H1 (cell line): Measurements from ENCODE around the gene CHN2. TPM values are rescaled to one million over a fixed set of nuclear protein-coding genes. Genes with fewer than 3 reads are reported as not detected.

ENCODE experiments used
- CTCF ChIA-PET: fragments of 300-600 bp; sonication (Branson Sonifier 250); formaldehyde crosslinking; loops from one replicate; lab custom pipeline; 2021; ENCODE audit not compliant: partially characterized antibody; lab: Charles Lee
- POLR2A ChIA-PET: fragments of 300-600 bp; sonication (Branson Sonifier 250); formaldehyde crosslinking; loops from one replicate; lab custom pipeline; 2021; ENCODE audit warnings: inconsistent platforms; ENCODE audit not compliant: partially characterized antibody; lab: Charles Lee
- DNase-seq, 2 experiments: peaks; one replicate each; pipeline versions ENCODE4 v3.0.0 to v3.0.0-alpha.2; 2010 to 2022; ENCODE audit warnings: low spot score in 2 of 2, low read depth in 1 of 2, mixed read lengths in 1 of 2
- FAIRE-seq: peaks from 2 replicates; lab custom pipeline; 2011; peaks lifted over from hg19 to GRCh38; lab: Jason Lieb, UNC
- H2AFZ ChIP-seq: 2 replicates; pipeline ENCODE4 v1.8.1; 2012; ENCODE audit warnings: low read length, inconsistent platforms
- H2AK5ac ChIP-seq: 2 replicates; pipeline ENCODE4 v1.6.1; 2013; ENCODE audit warnings: low read depth, low read length
- H2BK120ac ChIP-seq: replicated peaks from 2 replicates; pipeline ENCODE3; 2013; ENCODE audit warnings: low read depth, low read length, inconsistent platforms
- H2BK12ac ChIP-seq: 2 replicates; pipeline ENCODE4 v1.6.1; 2013; ENCODE audit warnings: low read depth, low read length
- H2BK15ac ChIP-seq: 2 replicates; pipeline ENCODE4 v1.6.1; 2013; ENCODE audit warnings: low read length
- H2BK20ac ChIP-seq: 2 replicates; pipeline ENCODE4 v1.6.1; 2013; ENCODE audit warnings: low read length
- H2BK5ac ChIP-seq: 2 replicates; pipeline ENCODE4 v1.6.1; 2013; ENCODE audit warnings: low read depth, low read length
- H3K14ac ChIP-seq: 2 replicates; pipeline ENCODE4 v1.6.1; 2013; ENCODE audit warnings: inconsistent platforms; ENCODE audit not compliant: insufficient read length
- H3K18ac ChIP-seq: 2 replicates; pipeline ENCODE4 v1.6.1; 2013; ENCODE audit warnings: low read length; ENCODE audit errors: extremely low read depth
- H3K23ac ChIP-seq: 2 replicates; pipeline ENCODE4 v1.6.1; 2013; ENCODE audit warnings: inconsistent platforms; ENCODE audit not compliant: insufficient read length
- H3K23me2 ChIP-seq: 2 replicates; pipeline ENCODE4 v1.6.1; 2013; ENCODE audit warnings: low read depth, low read length
- H3K27ac ChIP-seq: 2 replicates; pipeline ENCODE4 v1.6.1; 2011; ENCODE audit warnings: low read depth, low read length, inconsistent platforms
- H3K27me3 ChIP-seq, 4 experiments: replicated peaks in 1 of 4; 1 replicate in 1 of 4; 2 replicates in 3 of 4; pipeline versions ENCODE4 v1.6.1 to v1.8.1; 2011 to 2013; ENCODE audit warnings: low read length in 3 of 4, mild to moderate bottlenecking in 3 of 4, inconsistent platforms in 2 of 4, mixed read lengths in 2 of 4, moderate library complexity in 1 of 4; ENCODE audit not compliant: control insufficient read depth in 3 of 4, insufficient read depth in 3 of 4; ENCODE audit errors: extremely low read depth in 1 of 4
- H3K36me3 ChIP-seq, 4 experiments: 2 replicates each; pipeline versions ENCODE4 v1.6.1 to v1.8.1; 2011 to 2013; ENCODE audit warnings: mild to moderate bottlenecking in 4 of 4, low read length in 3 of 4, moderate library complexity in 2 of 4, control low read depth in 1 of 4, inconsistent platforms in 1 of 4; ENCODE audit not compliant: insufficient read depth in 4 of 4, control insufficient read depth in 2 of 4
- H3K4ac ChIP-seq: replicated peaks from 2 replicates; pipeline ENCODE3; 2013; ENCODE audit warnings: low read length, low read depth, mixed read lengths, inconsistent platforms; ENCODE audit not compliant: insufficient read length
- H3K4me1 ChIP-seq, 4 experiments: replicated peaks in 1 of 4; 1 replicate in 1 of 4; 2 replicates in 3 of 4; pipeline versions ENCODE4 v1.6.1 to v1.8.1; 2011 to 2013; ENCODE audit warnings: low read length in 3 of 4, inconsistent platforms in 2 of 4, mixed read lengths in 1 of 4; ENCODE audit not compliant: insufficient read depth in 4 of 4, control insufficient read depth in 3 of 4
- H3K4me2 ChIP-seq, 2 experiments: 2 replicates each; pipeline versions ENCODE4 v1.6.1 to v1.8.1; 2011 to 2013; ENCODE audit warnings: low read depth in 2 of 2, low read length in 2 of 2, control low read depth in 1 of 2, inconsistent platforms in 1 of 2, mild to moderate bottlenecking in 1 of 2; ENCODE audit not compliant: insufficient read depth in 1 of 2
- H3K4me3 ChIP-seq, 4 experiments: fragments of 200-600, 300-600 bp in 1 of 4; sonication (generic), shearing (Covaris generic), sonication (Bioruptor Twin) in 1 of 4; 2 replicates each; pipeline versions ENCODE4 v1.5.1 to v1.8.1; 2011 to 2016; ENCODE audit warnings: low read length in 4 of 4, low read depth in 3 of 4, control low read depth in 2 of 4, inconsistent platforms in 2 of 4, mild to moderate bottlenecking in 2 of 4, mixed read lengths in 1 of 4, moderate library complexity in 1 of 4; ENCODE audit not compliant: insufficient read depth in 2 of 4; ENCODE audit errors: extremely low read depth in 1 of 4
- H3K56ac ChIP-seq: replicated peaks from 2 replicates; pipeline ENCODE3; 2013; ENCODE audit warnings: low read depth, mild to moderate bottlenecking, mixed read lengths, low read length, inconsistent platforms; ENCODE audit not compliant: insufficient read length
- H3K79me1 ChIP-seq: 2 replicates; pipeline ENCODE4 v1.6.1; 2013; ENCODE audit warnings: low read depth, low read length, control low read depth
- H3K79me2 ChIP-seq, 2 experiments: 2 replicates each; pipeline versions ENCODE4 v1.6.1 to v1.8.1; 2012 to 2013; ENCODE audit warnings: low read length in 2 of 2, mild to moderate bottlenecking in 2 of 2, inconsistent platforms in 1 of 2; ENCODE audit not compliant: insufficient read depth in 2 of 2, control insufficient read depth in 1 of 2
- H3K9ac ChIP-seq, 4 experiments: replicated peaks in 1 of 4; 1 replicate in 1 of 4; 2 replicates in 3 of 4; pipeline versions ENCODE4 v1.6.1 to v1.8.1; 2011 to 2013; ENCODE audit warnings: low read depth in 3 of 4, low read length in 3 of 4, control low read depth in 2 of 4, mild to moderate bottlenecking in 2 of 4, moderate library complexity in 2 of 4, inconsistent platforms in 1 of 4; ENCODE audit errors: extremely low read depth in 1 of 4
- H3K9me3 ChIP-seq, 2 experiments: 2 replicates each; pipeline versions ENCODE4 v1.6.1 to v1.8.1; 2012 to 2013; ENCODE audit warnings: mild to moderate bottlenecking in 2 of 2, moderate library complexity in 2 of 2, control low read depth in 1 of 2, inconsistent platforms in 1 of 2, low read depth in 1 of 2, low read length in 1 of 2, mixed read lengths in 1 of 2; ENCODE audit not compliant: insufficient read depth in 2 of 2
- H4K20me1 ChIP-seq, 2 experiments: replicated peaks in 1 of 2; 2 replicates each; pipeline versions ENCODE3 to v1.8.1; 2011 to 2013; ENCODE audit warnings: inconsistent platforms in 2 of 2, low read length in 2 of 2, mild to moderate bottlenecking in 1 of 2; ENCODE audit not compliant: insufficient read depth in 2 of 2, control insufficient read depth in 1 of 2
- H4K5ac ChIP-seq: 2 replicates; pipeline ENCODE4 v1.6.1; 2013; ENCODE audit warnings: low read length, low read depth, mixed read lengths, inconsistent platforms; ENCODE audit not compliant: insufficient read length
- H4K8ac ChIP-seq: 2 replicates; pipeline ENCODE4 v1.8.0; 2013; ENCODE audit warnings: mild to moderate bottlenecking, moderate library complexity, low read length, inconsistent platforms; ENCODE audit not compliant: insufficient read depth; ENCODE audit errors: extremely low read depth
- H4K91ac ChIP-seq: replicated peaks from 2 replicates; pipeline ENCODE3; 2013; ENCODE audit warnings: low read length, mixed read lengths, inconsistent platforms; ENCODE audit not compliant: insufficient read length
- BACH1 ChIP-seq: IDR thresholded peaks from 2 replicates; pipeline ENCODE4 v1.6.1; 2012; ENCODE audit warnings: low read length, improper control_type of control experiment
- CBX8 ChIP-seq: fragments of 300-800, 300-1000 bp; sonication (generic); IDR thresholded peaks from 2 replicates; pipeline ENCODE4 v1.7.1; 2016; ENCODE audit warnings: low read depth, low read length, borderline replicate concordance
- CREB1 ChIP-seq: IDR thresholded peaks from 2 replicates; pipeline ENCODE4 v1.6.1; 2012; ENCODE audit warnings: inconsistent platforms
- EGR1 ChIP-seq: IDR thresholded peaks from 2 replicates; pipeline ENCODE4 v1.6.1; 2011; ENCODE audit warnings: low read depth, low read length, borderline replicate concordance
- JUND ChIP-seq: IDR thresholded peaks from 2 replicates; pipeline ENCODE4 v1.6.1; 2011; ENCODE audit warnings: mild to moderate bottlenecking, improper control_type of control experiment, low read length
- KDM1A ChIP-seq: fragments of 200-600, 300-600 bp; sonication (generic); IDR thresholded peaks from 2 replicates; pipeline ENCODE4 v1.7.1; 2016; ENCODE audit warnings: mild to moderate bottlenecking, low read length, borderline replicate concordance
- KDM4A ChIP-seq: IDR thresholded peaks from one replicate; pipeline ENCODE4 v1.7.1; 2012; ENCODE audit warnings: low read depth, mild to moderate bottlenecking, moderate library complexity, low read length, inconsistent platforms; ENCODE audit not compliant: severe bottlenecking
- POU5F1 ChIP-seq: IDR thresholded peaks from 2 replicates; pipeline ENCODE4 v1.6.1; 2011; ENCODE audit warnings: low read depth, mild to moderate bottlenecking, low read length, moderate library complexity
- RXRA ChIP-seq: IDR thresholded peaks from 2 replicates; pipeline ENCODE4 v1.6.1; 2011; ENCODE audit warnings: low read depth, mild to moderate bottlenecking, low read length, moderate library complexity; ENCODE audit not compliant: insufficient read depth
- SAP30 ChIP-seq: fragments of 300-600 bp; sonication (generic); IDR thresholded peaks from 2 replicates; pipeline ENCODE4 v1.7.1; 2012; ENCODE audit warnings: low read length, moderate library complexity, mild to moderate bottlenecking, inconsistent platforms; ENCODE audit not compliant: insufficient read depth, insufficient replicate concordance
- SIRT6 ChIP-seq: IDR thresholded peaks from one replicate; pipeline ENCODE4 v1.7.1; 2012; ENCODE audit warnings: low read length, inconsistent platforms
- SUZ12 ChIP-seq: fragments of 200-600 bp; sonication (generic); IDR thresholded peaks from 2 replicates; pipeline ENCODE4 v1.6.1; 2012; ENCODE audit warnings: mild to moderate bottlenecking, inconsistent platforms, low read length, moderate library complexity, mixed read lengths
- ZNF274 ChIP-seq: IDR thresholded peaks from 2 replicates; pipeline ENCODE4 v1.7.0; 2012; ENCODE audit warnings: low read length, borderline replicate concordance; ENCODE audit errors: extremely low read depth
- WGBS, 2 experiments: shearing (Covaris generic) in 1 of 2; methylation state at CpG; one replicate each; pipeline versions ENCODE4 v1.1.6 to v1.1.7; 2013 to 2015; ENCODE audit warnings: low lambda C conversion rate in 2 of 2, mixed read lengths in 2 of 2, inconsistent platforms in 1 of 2, low coverage in 1 of 2, missing lambda C conversion rate in 1 of 2; ENCODE audit not compliant: insufficient replicate concordance in 2 of 2, insufficient coverage in 1 of 2, insufficient read length in 1 of 2; ENCODE audit errors: extremely low coverage in 1 of 2, missing lambda C conversion rate in 1 of 2; 5-methylcytosine and 5-hydroxymethylcytosine counted together
- polyA plus RNA-seq, 7 experiments: library from polyadenylated mRNA; depleted of rRNA in 3 of 7; stranded (reverse) in 5 of 7; unstranded in 2 of 7; fragments of >200 nt in 5 of 7; fragments of 200-250 nt in 2 of 7; gene quantifications; 1 replicate in 5 of 7; 2 replicates in 1 of 7; 4 replicates in 1 of 7; pipeline versions ENCODE4 v1.2.1 to v1.2.3, GENCODE V29; 2011 to 2013; ENCODE audit warnings: missing spikeins in 2 of 7, mixed read lengths in 2 of 7
- total RNA-seq: library from RNA; stranded (reverse); fragmentation: NEBNext Ultra II Directional; extraction: Animal tissue kit (Norgen Biotek cat#: 25700); gene quantifications from 2 replicates; pipeline ENCODE4 v1.2.1, GENCODE V29; 2021

The CHN2 gene
- total and polyA plus RNA-seq, 2 of the 8 experiments (the other 6 are each of a cell fraction or from before 2014, with no cell fraction given) = 2.9 to 4.8 TPM

- CTCF ChIA-PET = interaction anchor here (0.6 to 3.0 kb wide), 6 partner anchors 9 to 214 kb away, joined by 3 to 11 read pairs (median 4); no protein-coding TSS in a partner anchor
- no peak overlapping the region for H2AFZ ChIP-seq
- FAIRE-seq = no peak
- TF ChIP-seq KDM4A = no peak
- no peak for TF ChIP-seq RXRA
- no peak for TF ChIP-seq SAP30
- TF ChIP-seq SUZ12 = no peak
- no peak for TF ChIP-seq JUND
- TF ChIP-seq BACH1 = no peak
- no peak for TF ChIP-seq CBX8
- no peak for TF ChIP-seq CREB1
- TF ChIP-seq POU5F1 = no peak
- no peak for TF ChIP-seq SIRT6
- TF ChIP-seq EGR1 = no peak
- no peak for TF ChIP-seq KDM1A
- no peak for TF ChIP-seq ZNF274
Observed at GRCh38 chr7:29255199-29255878, 60.8 kb downstream of the CHN2 start.

More at GRCh38 chr7:29255199-29255878, 60.8 kb downstream of the CHN2 start:
- no peaks in the 10 kb centered on the region for H3K9me3 ChIP-seq
- WGBS, 2 experiments = 94% methylated on average over 6 of the region's 6 CpGs; no CpG with 5 or more reads in 1 of the 2 experiments
- no peaks in the 10 kb centered on the region for H3K36me3 ChIP-seq
- H3K27me3 ChIP-seq = no peaks in the 10 kb centered on the region
- H4K20me1 ChIP-seq = no peaks in the 10 kb centered on the region
- no peak overlapping the region for H4K91ac ChIP-seq
- no peak overlapping the region for H3K14ac ChIP-seq
- no peak overlapping the region for H4K5ac ChIP-seq
- no peak overlapping the region for H4K8ac ChIP-seq
- H3K23me2 ChIP-seq = no peaks in the 10 kb centered on the region
- no peak overlapping the region for H3K23ac ChIP-seq
- H3K18ac ChIP-seq = no peak overlapping the region
- no peak overlapping the region for H2BK12ac ChIP-seq
- H2BK20ac ChIP-seq = no peak overlapping the region
- H3K4ac ChIP-seq = no peak overlapping the region
- no peaks in the 10 kb centered on the region for H3K79me2 ChIP-seq
- H3K79me1 ChIP-seq = no peaks in the 10 kb centered on the region
- no peak for DNase-seq
- H3K9ac ChIP-seq = no peak overlapping the region
- no peak overlapping the region; the same call in 1 of the 2 replicates for H2AK5ac ChIP-seq
- H3K56ac ChIP-seq = no peak overlapping the region
- H2BK5ac ChIP-seq = no peak overlapping the region
- POLR2A ChIA-PET = no interaction called here
- H3K4me3 ChIP-seq = no peak overlapping the region
- no peak overlapping the region for H3K27ac ChIP-seq
- no peak overlapping the region for H2BK15ac ChIP-seq
- no peak overlapping the region for H2BK120ac ChIP-seq
- H3K4me1 ChIP-seq = 0 out of 7 replicates have a peak, but pooled peaks cover 0 to 2% (median 0%) of the 10 kb centered on the region in 4 experiments
- H3K4me2 ChIP-seq = no peak overlapping the region
